ENCODE results near the gene MCMBP.

GRCh38 chr10:119852277-119852676 lies 20.4 kb downstream of the MCMBP start:
- TF ChIP-seq, protein P1, sequence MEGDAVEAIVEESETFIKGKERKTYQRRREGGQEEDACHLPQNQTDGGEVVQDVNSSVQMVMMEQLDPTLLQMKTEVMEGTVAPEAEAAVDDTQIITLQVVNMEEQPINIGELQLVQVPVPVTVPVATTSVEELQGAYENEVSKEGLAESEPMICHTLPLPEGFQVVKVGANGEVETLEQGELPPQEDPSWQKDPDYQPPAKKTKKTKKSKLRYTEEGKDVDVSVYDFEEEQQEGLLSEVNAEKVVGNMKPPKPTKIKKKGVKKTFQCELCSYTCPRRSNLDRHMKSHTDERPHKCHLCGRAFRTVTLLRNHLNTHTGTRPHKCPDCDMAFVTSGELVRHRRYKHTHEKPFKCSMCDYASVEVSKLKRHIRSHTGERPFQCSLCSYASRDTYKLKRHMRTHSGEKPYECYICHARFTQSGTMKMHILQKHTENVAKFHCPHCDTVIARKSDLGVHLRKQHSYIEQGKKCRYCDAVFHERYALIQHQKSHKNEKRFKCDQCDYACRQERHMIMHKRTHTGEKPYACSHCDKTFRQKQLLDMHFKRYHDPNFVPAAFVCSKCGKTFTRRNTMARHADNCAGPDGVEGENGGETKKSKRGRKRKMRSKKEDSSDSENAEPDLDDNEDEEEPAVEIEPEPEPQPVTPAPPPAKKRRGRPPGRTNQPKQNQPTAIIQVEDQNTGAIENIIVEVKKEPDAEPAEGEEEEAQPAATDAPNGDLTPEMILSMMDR (IDR thresholded peaks at IDR 0.05), result no peak
- TF ChIP-seq POLR2AphosphoS5 (IDR thresholded peaks at IDR 0.05) (no peak), POLR2A (IDR thresholded peaks at IDR 0.05) (no peak)
